SIG-M5 treated with dmso at 0.1 percent for 504 hours (cell line): Measurements from ENCODE around the gene CERCAM.

ENCODE experiments used
- DNase-seq: peaks from one replicate; lab custom pipeline; 2025; ENCODE audit not compliant: unreplicated experiment; lab: John Stamatoyannopoulos, UW

Gene CERCAM

DNA sequence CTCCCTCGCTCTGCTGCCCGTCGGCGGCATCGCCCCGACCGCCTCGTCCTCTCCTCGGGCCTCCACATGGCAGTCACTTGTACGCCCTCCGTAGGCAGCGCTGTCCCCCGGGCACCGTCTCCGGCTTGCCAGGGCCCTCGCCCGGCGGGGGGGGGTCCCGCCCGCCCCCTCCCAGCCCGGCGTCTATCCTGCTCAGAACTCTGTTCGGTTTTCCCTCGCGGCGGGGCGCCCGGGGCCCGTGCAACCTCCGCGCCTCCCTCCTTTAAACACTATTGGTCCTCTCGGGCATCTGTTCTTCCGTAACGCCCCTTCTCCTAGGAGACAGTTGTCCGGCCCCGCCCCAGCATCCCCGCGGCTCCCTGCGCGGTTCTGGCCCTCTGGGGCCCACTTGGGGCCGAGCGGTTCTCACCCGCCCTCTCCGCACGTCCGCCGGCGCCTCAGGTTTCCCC lies 36.0 kb downstream of the CERCAM start:
- DNase-seq, result peak; percentile 77

DNA sequence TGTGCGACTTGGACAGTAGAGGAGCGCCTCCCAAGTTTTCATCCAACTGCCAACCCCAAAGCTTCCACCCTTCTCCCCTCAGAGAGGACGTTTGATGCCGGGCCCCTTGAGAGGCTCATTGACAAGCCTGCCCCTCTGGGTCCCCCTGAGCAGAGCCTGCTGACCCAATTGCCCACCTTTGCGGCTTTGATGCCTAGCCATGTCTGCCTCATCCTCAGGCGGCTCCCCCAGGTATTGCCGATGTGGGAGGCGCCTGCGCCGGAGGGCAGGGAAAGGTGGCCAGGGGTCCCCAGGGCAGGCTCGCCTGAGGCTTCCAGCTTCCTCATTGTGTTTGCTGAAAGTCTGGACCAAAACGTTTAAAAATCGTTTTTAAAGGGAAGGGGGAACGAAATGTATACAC lies 36.5 kb downstream of the CERCAM start:
- DNase-seq, result no peak

DNA sequence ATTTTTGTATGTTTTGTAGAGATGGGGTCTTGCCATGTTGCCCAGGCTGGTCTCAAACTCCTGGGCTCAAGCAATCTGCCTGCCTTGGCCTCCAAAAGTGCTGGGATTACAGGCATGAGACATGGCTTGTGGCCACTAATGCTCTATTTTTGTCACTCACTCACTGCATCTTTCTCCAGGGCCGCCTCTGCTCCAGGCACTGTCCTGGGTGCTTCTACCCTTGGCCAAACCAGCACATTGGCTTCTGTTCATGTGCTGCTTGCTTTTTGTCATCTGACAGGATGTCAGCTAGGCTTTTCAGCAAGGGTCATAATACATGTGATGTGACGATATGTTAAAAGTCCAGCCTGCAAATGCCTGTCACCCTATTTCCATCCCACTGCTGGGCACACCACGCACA lies 38.4 kb downstream of the CERCAM start:
- no peak for DNase-seq

DNA sequence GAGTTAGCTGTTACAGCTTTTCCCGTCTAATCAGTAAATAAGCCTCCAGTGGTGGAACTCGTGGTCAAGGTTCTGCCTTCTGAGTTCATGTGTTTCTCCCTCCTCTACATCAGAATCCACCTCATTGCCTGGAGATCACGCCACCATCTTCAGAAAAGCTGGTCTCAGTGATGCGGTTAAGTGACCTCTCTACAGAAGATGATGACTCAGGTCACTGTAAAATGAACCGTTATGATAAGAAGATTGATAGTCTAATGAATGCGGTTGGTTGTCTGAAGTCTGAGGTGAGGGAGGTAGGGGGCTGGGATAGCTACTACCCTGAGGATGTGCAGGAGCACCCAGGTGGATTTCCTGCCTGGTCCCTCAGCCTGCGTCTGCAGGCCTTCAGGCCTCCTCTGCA lies 48.4 kb downstream of the CERCAM start:
- DNase-seq, result no peak

DNA sequence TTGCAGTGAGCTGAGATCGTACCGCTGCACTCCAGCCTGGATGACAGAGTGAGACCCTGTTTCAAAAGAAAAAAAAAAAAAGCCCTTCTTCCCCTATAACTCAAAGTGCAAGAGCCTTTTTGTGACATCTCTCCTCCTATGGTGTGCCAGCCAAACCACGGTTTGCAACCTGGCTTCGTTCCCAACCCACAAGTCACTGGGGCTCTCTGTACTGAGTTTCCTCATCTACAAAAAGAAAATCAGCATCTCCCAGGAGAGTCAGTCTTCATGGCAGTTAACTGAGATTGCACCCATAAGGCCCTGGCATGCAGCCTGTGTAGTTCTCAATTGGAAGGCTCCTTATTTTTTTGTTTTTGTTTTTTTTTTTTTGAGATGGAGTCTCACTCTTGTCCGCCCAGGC lies 49.9 kb downstream of the CERCAM start:
- peak; percentile 37 for DNase-seq

DNA sequence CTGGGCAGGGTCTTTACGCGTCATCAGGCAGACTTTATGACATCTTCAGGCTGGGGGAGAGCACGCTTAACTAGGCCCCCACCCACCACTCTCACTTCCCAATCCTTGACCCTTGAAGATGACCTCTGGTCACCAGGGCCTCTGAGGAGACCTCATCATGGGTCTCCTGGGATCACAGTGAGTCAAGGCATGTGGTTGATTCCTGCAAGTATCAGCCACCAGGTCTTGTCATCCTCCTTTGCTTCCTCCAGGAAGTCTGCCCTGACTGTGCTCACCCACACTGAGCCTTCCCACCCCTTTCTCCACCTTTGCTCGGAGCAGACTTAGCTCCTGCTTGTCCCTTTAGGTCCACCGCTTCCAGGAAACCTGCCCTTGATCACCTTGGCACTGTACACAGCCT lies 52.4 kb downstream of the CERCAM start:
- no peak for DNase-seq

DNA sequence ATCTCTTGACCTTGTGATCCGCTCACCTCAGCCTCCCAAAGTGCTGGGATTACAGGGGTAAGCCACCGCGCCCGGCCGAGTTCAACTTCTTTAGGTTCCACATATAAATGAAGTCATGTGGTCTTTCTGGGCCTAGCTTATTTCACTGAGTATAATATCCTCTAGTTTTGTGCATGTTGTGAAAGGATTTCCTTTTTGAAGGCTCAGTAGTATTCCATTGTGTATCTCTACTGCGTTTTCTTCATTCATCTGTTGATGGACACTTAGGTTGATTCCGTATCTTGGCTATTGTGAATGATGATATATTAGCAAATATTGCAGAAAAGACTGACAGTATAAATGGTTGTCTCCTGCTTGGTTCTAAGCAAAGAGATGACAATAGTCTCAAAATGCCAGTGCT lies 55.2 kb downstream of the CERCAM start:
- DNase-seq, result no peak

DNA sequence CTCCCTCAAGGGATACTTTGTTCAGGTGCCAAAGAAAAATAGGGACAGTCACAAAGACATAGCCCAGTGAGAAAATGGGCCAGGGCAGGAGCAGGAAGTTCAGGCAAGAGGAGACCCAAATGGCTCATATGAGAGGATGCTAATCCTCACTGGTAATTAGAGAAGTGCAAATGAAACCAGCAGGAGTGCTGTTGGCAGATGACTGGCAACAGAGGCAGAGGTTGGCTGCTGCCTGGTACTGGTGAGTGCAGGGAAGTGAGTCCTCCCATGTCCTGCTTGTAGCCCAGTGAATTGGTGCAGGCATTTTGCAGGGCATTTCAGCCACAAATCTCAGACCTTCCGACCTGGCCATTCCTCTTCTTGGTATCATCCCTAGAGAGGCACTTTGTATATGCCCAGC lies 58.6 kb downstream of the CERCAM start:
- DNase-seq, result no peak

DNA sequence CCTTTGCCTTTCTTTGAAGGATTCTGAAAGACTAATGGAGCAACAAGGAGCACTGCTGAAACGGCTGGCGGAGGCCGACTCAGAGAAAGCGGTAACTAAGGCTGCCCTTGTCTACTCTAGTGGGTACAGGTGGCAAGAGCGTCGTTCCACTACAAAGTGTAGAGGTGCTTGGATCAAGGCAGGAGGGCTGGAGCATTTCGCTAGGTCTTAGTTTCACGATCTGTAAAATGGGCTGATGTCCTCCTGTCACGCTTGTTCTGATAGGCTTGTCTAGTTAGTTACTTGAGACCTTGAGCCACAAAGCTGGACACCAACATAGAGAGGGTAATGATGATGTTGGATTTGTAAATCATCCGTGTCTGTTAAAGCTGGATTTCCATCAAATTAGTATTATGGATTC lies 60.9 kb downstream of the CERCAM start:
- no peak for DNase-seq

DNA sequence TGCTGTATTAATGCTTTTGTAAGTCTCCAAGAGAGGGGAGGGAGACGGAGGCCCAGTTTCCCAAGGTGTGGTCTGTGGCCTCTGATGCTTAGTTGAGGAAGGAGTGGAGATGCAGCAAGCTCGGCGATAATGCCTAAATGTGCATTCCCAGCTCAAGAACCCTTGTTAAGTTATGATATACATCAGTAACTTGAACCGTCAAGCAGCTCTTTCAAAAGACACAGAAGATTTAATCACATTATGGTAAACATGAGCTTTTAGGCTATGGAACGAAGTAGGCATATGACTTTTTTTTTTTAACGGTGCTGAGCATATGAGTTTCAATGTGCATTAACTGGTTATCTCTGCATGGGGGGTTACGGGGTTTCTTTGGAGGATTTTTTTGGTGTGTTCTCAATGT lies 61.5 kb downstream of the CERCAM start:
- DNase-seq, result no peak

DNA sequence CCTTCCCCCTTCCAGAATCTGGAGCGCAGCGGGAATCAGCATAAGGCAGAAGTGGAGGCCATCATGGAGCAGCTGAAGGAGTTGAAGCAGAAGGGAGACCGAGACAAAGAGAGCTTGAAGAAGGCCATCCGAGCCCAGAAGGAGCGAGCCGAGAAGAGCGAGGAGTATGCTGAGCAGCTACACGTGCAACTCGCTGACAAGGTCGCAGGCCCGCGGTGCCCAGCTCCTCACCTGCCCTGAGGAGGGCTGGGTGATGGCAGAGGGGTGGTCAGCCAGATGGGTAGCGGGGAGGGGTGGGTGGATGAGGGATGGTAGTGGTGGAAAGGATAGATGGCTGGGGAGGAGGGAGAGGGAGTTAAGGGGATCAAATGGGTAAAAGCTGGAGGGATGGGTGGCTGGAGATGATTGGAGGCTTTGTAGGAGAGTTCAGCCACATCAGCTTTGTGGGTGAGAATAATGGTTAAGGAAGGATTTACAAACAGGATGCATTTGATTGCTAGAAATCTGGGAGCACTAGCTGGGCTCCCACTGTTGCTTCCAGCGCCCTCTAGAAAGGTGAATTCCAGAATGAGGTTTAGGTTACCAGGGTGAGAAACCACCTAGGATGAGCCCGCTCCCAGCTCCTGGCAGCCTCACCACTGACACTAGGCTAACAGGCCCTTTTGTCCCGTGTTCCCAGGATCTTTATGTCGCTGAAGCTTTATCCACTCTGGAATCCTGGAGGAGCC lies 64.2 kb downstream of the CERCAM start:
- DNase-seq, result no peak

DNA sequence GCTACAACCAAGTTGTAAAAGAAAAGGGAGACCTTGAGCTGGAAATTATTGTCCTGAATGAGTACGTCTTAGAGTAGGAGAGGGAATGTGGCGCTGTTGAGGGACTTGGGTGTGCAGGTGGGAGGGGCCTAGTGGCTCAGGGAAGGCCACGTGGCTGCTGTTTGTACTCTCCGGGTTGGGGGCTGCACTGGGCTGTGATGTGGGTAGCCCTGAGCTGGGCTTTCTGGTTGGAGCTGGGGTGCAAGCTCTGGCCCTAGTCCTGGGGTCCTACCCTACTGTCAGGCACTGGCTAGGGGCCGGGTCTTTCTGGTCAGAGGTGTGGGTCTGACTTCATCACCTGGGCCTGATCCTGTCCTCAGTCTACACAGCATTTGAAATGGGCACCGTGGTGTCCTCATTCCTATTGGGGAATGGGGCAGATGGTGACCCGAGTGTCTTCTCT lies 64.8 kb downstream of the CERCAM start:
- no peak for DNase-seq

DNA sequence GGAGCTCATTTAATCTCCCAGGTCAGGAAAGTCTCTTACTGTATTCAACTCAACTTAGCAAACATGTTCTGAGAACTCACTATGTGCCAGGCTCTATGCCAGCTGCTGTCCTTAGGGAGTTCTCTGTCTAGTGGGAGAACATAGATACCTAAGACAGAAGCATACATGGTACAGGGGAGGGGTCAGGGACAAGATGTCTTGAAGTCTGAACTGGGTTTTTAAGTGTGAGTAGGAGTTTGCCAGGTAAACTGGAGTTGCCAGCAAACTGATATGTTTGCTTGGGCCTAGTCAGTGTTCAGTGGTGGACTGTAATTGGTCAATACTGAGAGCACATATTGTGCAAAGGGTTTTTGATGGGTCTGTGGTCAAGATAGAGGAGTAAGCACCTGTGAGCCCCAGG lies 65.5 kb downstream of the CERCAM start:
- DNase-seq, result no peak
